CD4-positive, alpha-beta memory T cell (primary cell): Measurements from ENCODE around the gene KIZ. TPM values are rescaled to one million over a fixed set of nuclear protein-coding genes. Genes with fewer than 3 reads are reported as not detected.
A peak's percentile ranks its signal among the peaks of the same experiment; 100 is the strongest.

ENCODE experiments used
- CTCF ChIA-PET: fragments of 350-600 bp; sonication (Branson Sonifier 250); formaldehyde crosslinking; loops from one replicate; lab custom pipeline; 2021; ENCODE audit warnings: inconsistent platforms; ENCODE audit not compliant: partially characterized antibody; lab: Charles Lee
- POLR2A ChIA-PET: fragments of 350-600 bp; sonication (Branson Sonifier 250); formaldehyde crosslinking; loops from one replicate; lab custom pipeline; 2021; ENCODE audit not compliant: partially characterized antibody; lab: Charles Lee
- DNase-seq, 5 donors: peaks; one replicate each; pipeline versions ENCODE4 v3.0.0 to v3.0.0-alpha.2; 2020 to 2022; ENCODE audit warnings: mixed read lengths in 1 of 5
- H3K27ac ChIP-seq: one replicate; pipeline ENCODE4 v1.7.0; 2013; ENCODE audit warnings: low read depth, low read length
- H3K27me3 ChIP-seq: 2 replicates; pipeline ENCODE4 v1.7.0; 2013; ENCODE audit warnings: mild to moderate bottlenecking, low read length, moderate library complexity; ENCODE audit not compliant: insufficient read depth
- H3K36me3 ChIP-seq: 2 replicates; pipeline ENCODE4 v1.7.0; 2013; ENCODE audit warnings: mild to moderate bottlenecking, low read length, moderate library complexity; ENCODE audit not compliant: insufficient read depth
- H3K4me1 ChIP-seq: 2 replicates; pipeline ENCODE4 v1.7.0; 2013; ENCODE audit warnings: mild to moderate bottlenecking, low read length, moderate library complexity; ENCODE audit not compliant: insufficient read depth
- H3K4me3 ChIP-seq, 2 donors: one replicate each; pipeline ENCODE4 v1.7.0; 2013; ENCODE audit warnings: low read length in 2 of 2, mild to moderate bottlenecking in 1 of 2
- H3K9me3 ChIP-seq, 2 donors: one replicate each; pipeline ENCODE4 v1.7.0; 2013; ENCODE audit warnings: low read length in 2 of 2, control low read depth in 1 of 2; ENCODE audit not compliant: control insufficient read depth in 1 of 2
- H3K27ac Mint-ChIP-seq, 7 donors: one replicate each; pipeline ENCODE4 v1.8.0; 2020 to 2021; ENCODE audit warnings: mixed read lengths in 7 of 7, mild to moderate bottlenecking in 6 of 7, inconsistent platforms in 3 of 7, moderate library complexity in 3 of 7
- H3K27me3 Mint-ChIP-seq, 2 donors: one replicate each; pipeline ENCODE4 v1.8.0; 2020 to 2021; ENCODE audit warnings: mixed read lengths in 2 of 2
- H3K36me3 Mint-ChIP-seq, 2 donors: one replicate each; pipeline ENCODE4 v1.8.0; 2020 to 2021; ENCODE audit warnings: mixed read lengths in 2 of 2, inconsistent platforms in 1 of 2, mild to moderate bottlenecking in 1 of 2
- H3K4me1 Mint-ChIP-seq, 4 donors: one replicate each; pipeline ENCODE4 v1.8.0; 2020 to 2021; ENCODE audit warnings: mixed read lengths in 4 of 4, mild to moderate bottlenecking in 1 of 4
- H3K4me3 Mint-ChIP-seq, 8 donors: one replicate each; pipeline ENCODE4 v1.8.0; 2020 to 2021; ENCODE audit warnings: mixed read lengths in 8 of 8, mild to moderate bottlenecking in 7 of 8, moderate library complexity in 6 of 8, inconsistent platforms in 3 of 8
- H3K9me3 Mint-ChIP-seq, 8 donors: one replicate each; pipeline ENCODE4 v1.8.0; 2020 to 2021; ENCODE audit warnings: mixed read lengths in 8 of 8, mild to moderate bottlenecking in 5 of 8, inconsistent platforms in 3 of 8, moderate library complexity in 1 of 8
- intact Hi-C: fragments of 100-400 bp; cut with micrococcal nuclease; formaldehyde crosslinking; loops from one replicate; pipeline ENCODE4 v1.15.1; 2023
- polyA plus RNA-seq, 2 donors: library from polyadenylated mRNA; unstranded; fragments of 300-500 nt; fragmentation: Illumina TruSeq; gene quantifications; one replicate each; pipeline ENCODE4 v1.2.3, GENCODE V29; 2021
- total RNA-seq, 2 experiments: library from RNA; stranded (reverse); gene quantifications; one replicate each; pipeline ENCODE4 v1.2.3, GENCODE V29; 2021

Gene KIZ
- total and polyA plus RNA-seq, 4 experiments from 2014 or later, result 15.9 to 46.3 (median 25.4) TPM

DNA sequence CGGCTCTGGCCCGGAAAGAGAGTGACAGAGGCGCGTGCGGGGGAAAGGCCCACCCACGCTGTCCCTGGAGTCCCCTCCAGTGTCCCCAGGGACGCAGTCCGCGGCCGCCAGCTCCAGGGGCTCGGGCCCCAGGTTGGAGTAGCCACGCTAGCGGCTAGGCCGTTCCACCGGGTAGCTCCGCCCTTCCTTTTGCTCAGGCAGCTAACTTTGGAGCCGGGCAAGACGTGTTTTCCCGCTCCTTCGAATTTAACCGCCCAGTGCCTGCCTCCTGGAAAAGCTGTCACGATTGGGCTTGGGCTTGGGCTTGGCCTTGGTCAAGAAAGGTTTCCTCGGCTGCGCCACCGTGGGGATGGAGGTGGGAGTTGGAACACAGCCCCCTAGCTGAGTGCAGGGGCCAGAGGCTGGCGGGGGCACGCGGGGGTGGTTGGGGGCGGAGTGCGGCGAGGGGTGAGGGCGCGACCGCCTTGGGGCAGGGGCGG, 24.4 kb upstream of the KIZ start:
- peak in 3 of 5 donors; percentile 19 to 39 (median 26) for DNase-seq
- peak overlapping the region; percentile 12 for H3K27ac ChIP-seq
- peaks cover 52% of the 10 kb centered on the region for H3K4me1 ChIP-seq
- ChIA-PET CTCF (interaction anchor here (1.0 to 1.1 kb wide), 2 partner anchors 25 to 223 kb away, joined by 3 read pairs; partner anchors contain the start of gene KIZ), POLR2A (interaction anchor here (1.3 to 3.9 kb wide), 3 partner anchors 24 to 1084 kb away, joined by 3 to 29 read pairs (median 3); partner anchors contain the start of gene KIZ)
- peaks cover 0 to 10% (median 0%) of the 10 kb centered on the region in 8 donors for H3K9me3 Mint-ChIP-seq
- peak overlapping the region; percentile 26 to 86 (median 71) for H3K4me3 Mint-ChIP-seq
- H3K27me3 Mint-ChIP-seq, result peaks cover 53 to 61% of the 10 kb centered on the region in 2 donors
- no peak overlapping the region for H3K27ac Mint-ChIP-seq
- peaks cover 77% of the 10 kb centered on the region for H3K27me3 ChIP-seq
- intact Hi-C loops, result loop anchor here (5.0 to 10.0 kb wide), 2 partner anchors 293 to 411 kb away; partner anchors contain the start of genes NKX2-2 and NKX2-4
- H3K36me3 Mint-ChIP-seq, result peaks cover 0 to 11% of the 10 kb centered on the region in 2 donors
- peaks cover 18 to 64% (median 46%) of the 10 kb centered on the region in 4 donors for H3K4me1 Mint-ChIP-seq
- no peaks in the 10 kb centered on the region for H3K9me3 ChIP-seq
- H3K4me3 ChIP-seq, result peak overlapping the region in 1 of 2 donors; percentile 62
- no peaks in the 10 kb centered on the region for H3K36me3 ChIP-seq

DNA sequence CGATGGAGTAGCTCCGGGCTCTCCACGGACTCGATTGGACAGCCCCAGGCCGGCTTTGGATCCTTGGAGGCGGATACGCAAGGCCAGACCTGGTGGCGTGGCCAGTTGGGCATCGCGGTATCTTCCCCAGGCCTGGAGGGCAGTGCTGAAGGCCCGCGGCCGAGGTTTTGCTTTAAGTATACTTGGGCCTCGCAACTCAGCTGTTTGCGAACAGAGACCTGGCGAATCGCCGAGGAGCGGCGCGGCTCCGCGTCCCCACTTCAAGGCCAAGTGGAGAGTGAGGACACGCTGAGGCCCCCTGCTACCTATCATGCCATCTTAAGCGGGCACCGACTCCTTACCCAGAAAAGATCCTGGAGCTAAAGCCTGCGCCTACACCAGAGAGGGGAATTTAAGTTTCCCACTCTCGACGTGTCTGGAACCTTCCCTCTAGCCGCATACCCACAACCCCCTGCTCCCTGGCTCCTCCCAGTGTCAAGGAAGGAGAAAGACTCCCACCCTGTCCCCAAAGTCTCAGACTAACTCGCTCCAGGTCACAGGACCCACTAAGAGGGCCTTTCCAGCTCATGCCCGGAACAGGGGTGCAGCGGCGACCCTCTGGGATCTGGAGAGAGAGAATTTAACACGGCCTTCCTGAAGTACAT, 23.8 kb upstream of the KIZ start:
- peaks cover 52 to 58% of the 10 kb centered on the region in 2 donors for H3K27me3 Mint-ChIP-seq
- peaks cover 52% of the 10 kb centered on the region for H3K4me1 ChIP-seq
- H3K27ac Mint-ChIP-seq, result peak overlapping the region in 5 of 7 donors; percentile 31 to 84 (median 73)
- peak overlapping the region; percentile 45 to 54 for H3K4me3 ChIP-seq
- peaks cover 75% of the 10 kb centered on the region for H3K27me3 ChIP-seq
- H3K4me3 Mint-ChIP-seq, result peak overlapping the region; percentile 76 to 86 (median 83)
- peaks cover 0 to 10% (median 0%) of the 10 kb centered on the region in 8 donors for H3K9me3 Mint-ChIP-seq
- ChIA-PET POLR2A (interaction anchor here (0.7 to 3.9 kb wide), 5 partner anchors 12 to 1084 kb away, joined by 3 to 29 read pairs (median 3); partner anchors contain the start of gene KIZ), CTCF (interaction anchor here (1.0 to 1.1 kb wide), 2 partner anchors 24 to 222 kb away, joined by 3 read pairs; partner anchors contain the start of gene KIZ)
- H3K36me3 Mint-ChIP-seq, result peaks cover 0 to 11% of the 10 kb centered on the region in 2 donors
- intact Hi-C loops, result loop anchor here (1.0 to 10.0 kb wide), 3 partner anchors 23 to 410 kb away; partner anchors contain the start of genes NKX2-2 and NKX2-4
- H3K36me3 ChIP-seq, result no peaks in the 10 kb centered on the region
- H3K27ac ChIP-seq, result no peak overlapping the region
- peaks cover 18 to 66% (median 46%) of the 10 kb centered on the region in 4 donors for H3K4me1 Mint-ChIP-seq
- peak in 3 of 5 donors; percentile 19 to 39 (median 28) for DNase-seq
- no peaks in the 10 kb centered on the region for H3K9me3 ChIP-seq

DNA sequence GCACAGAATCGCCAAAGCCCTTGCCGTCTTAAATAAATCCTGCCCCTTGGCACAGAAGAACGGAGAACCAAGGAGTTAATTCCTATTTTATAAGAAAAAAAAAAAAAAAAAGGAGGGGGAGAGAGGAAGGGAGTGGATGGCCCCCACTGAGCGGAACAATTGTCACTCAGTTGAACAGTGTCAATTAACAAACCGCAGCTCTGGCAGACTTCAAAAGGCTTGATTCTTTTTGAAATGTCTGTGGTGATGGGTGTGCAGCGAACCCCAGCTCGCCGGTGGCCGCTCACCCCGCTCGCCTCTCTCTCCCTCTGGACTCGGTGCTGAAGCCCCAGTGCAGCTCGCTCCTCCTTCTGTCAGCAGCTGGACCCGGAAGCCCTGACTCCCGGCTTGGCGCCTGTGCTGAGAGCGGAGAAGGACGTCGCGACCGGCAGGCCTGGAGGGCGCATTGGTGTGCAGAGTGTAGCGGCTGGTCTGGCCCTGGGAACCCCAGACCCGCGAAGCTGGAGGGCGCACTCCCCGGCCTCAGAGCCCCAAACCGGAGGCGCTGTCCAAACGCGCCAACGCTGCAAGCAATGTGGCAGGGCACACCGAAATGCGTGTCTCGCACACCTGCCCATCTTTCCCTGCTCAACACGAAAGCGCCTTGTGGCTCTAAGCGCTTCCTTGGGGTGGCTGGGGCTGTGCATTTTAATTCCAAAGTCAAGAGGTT, 23.1 kb upstream of the KIZ start:
- intact Hi-C loops, result loop anchor here (1.0 to 10.0 kb wide), 3 partner anchors 23 to 410 kb away; partner anchors contain the start of genes NKX2-2 and NKX2-4
- Histone ChIP-seq H3K27me3 (peaks cover 68% of the 10 kb centered on the region), H3K27ac (no peak overlapping the region), H3K36me3 (no peaks in the 10 kb centered on the region), H3K9me3 (no peaks in the 10 kb centered on the region), H3K4me3 (peak overlapping the region; percentile 45 to 54), H3K4me1 (peaks cover 52% of the 10 kb centered on the region)
- H3K4me1 Mint-ChIP-seq, result peaks cover 18 to 66% (median 46%) of the 10 kb centered on the region in 4 donors
- POLR2A ChIA-PET, result interaction anchor here (0.7 to 3.9 kb wide), 6 partner anchors 13 to 1085 kb away, joined by 3 to 29 read pairs (median 3); partner anchors contain the start of gene KIZ
- peak overlapping the region in 5 of 7 donors; percentile 15 to 84 (median 73) for H3K27ac Mint-ChIP-seq
- CTCF ChIA-PET, result no interaction called here
- H3K27me3 Mint-ChIP-seq, result peaks cover 54 to 61% of the 10 kb centered on the region in 2 donors
- peaks cover 0 to 10% (median 0%) of the 10 kb centered on the region in 8 donors for H3K9me3 Mint-ChIP-seq
- DNase-seq, result peak; percentile 53 to 76 (median 59)
- peak overlapping the region; percentile 76 to 86 (median 83) for H3K4me3 Mint-ChIP-seq
- H3K36me3 Mint-ChIP-seq, result peaks cover 0 to 11% of the 10 kb centered on the region in 2 donors

DNA sequence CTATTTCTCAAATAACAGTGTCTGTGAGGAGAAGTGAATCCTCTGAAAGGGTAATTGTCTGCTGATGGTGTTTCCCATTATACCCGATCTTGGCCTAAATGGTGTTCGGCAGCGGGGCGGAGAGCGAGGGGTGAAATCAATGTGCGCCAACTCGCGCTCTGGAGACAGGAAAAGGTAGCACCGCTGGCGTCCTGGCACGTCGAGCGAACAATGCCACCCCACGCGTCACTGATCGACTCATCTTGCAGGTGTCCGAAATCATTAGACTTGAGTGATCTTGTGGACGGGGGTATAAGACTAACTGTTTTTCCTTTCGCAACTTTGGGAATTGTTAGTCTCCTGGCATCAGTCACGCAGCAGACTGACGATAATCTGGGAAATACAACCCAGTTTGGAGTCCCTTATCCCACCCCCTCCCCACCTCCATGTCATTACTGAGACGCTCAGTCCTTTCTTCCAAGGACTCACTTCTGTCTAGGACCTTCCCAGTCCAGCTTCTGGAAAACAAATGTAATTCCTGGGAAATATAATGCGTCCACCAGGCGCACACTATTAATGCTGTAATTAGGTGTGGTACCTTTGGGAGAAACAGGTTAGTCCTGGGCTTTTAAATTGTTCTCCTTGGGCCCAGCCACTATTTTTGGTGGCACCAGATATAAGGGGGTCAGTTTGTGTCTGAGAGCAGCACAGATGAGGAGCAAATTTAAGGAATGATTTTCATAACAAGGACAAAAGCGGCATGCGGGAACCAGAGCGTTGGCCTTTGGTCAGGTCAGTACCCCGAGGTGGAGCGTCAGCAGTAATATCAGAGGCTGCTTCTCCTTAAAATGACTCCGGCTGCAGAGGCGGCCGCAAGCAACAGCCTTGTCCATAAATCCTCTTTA, 22.1 kb upstream of the KIZ start:
- CTCF ChIA-PET, result no interaction called here
- H3K36me3 Mint-ChIP-seq, result peaks cover 0 to 11% of the 10 kb centered on the region in 2 donors
- Histone ChIP-seq H3K4me3 (peak overlapping the region in 1 of 2 donors; percentile 12), H3K36me3 (no peaks in the 10 kb centered on the region), H3K27ac (no peak overlapping the region), H3K4me1 (peaks cover 52% of the 10 kb centered on the region), H3K9me3 (no peaks in the 10 kb centered on the region), H3K27me3 (peaks cover 58% of the 10 kb centered on the region)
- POLR2A ChIA-PET, result interaction anchor here (0.8 kb wide), 1 partner anchor 412 kb away, joined by 3 read pairs; no protein-coding TSS in a partner anchor
- H3K27me3 Mint-ChIP-seq, result peaks cover 52 to 61% of the 10 kb centered on the region in 2 donors
- H3K27ac Mint-ChIP-seq, result peak overlapping the region in 3 of 7 donors; percentile 41 to 73 (median 66)
- peak overlapping the region in 7 of 8 donors; percentile 76 to 86 (median 84) for H3K4me3 Mint-ChIP-seq
- intact Hi-C loops, result loop anchor here (5.0 to 10.0 kb wide), 2 partner anchors 291 to 408 kb away; partner anchors contain the start of genes NKX2-2 and NKX2-4
- DNase-seq, result peak in 1 of 5 donors; percentile 11
- H3K4me1 Mint-ChIP-seq, result peaks cover 18 to 63% (median 42%) of the 10 kb centered on the region in 4 donors
- H3K9me3 Mint-ChIP-seq, result peaks cover 0 to 10% (median 0%) of the 10 kb centered on the region in 8 donors

DNA sequence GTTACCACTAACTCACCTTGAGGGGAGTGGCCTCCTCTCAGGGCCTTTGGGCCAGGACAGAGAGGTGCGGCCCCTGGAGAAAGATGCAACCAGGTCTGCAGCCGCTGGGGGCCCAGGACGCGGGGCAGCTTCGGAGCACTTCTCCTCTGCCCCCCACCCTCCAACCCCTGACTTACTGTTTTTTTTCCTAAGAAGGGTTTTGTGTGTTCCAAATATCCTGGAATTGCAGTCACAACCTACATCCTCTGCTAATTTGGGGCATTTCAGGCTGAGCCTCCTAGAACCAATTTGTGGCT, 21.5 kb upstream of the KIZ start:
- no peak overlapping the region for H3K27ac ChIP-seq
- peak overlapping the region in 2 of 8 donors; percentile 41 to 86 for H3K4me3 Mint-ChIP-seq
- peaks cover 51% of the 10 kb centered on the region for H3K4me1 ChIP-seq
- H3K27me3 Mint-ChIP-seq, result peaks cover 47 to 58% of the 10 kb centered on the region in 2 donors
- DNase-seq, result no peak
- H3K9me3 ChIP-seq, result no peaks in the 10 kb centered on the region
- ChIA-PET POLR2A (no interaction called here), CTCF (no interaction called here)
- H3K36me3 Mint-ChIP-seq, result peaks cover 0 to 11% of the 10 kb centered on the region in 2 donors
- H3K27me3 ChIP-seq, result peaks cover 52% of the 10 kb centered on the region
- H3K36me3 ChIP-seq, result no peaks in the 10 kb centered on the region
- no peak overlapping the region for H3K4me3 ChIP-seq
- H3K4me1 Mint-ChIP-seq, result peaks cover 18 to 57% (median 38%) of the 10 kb centered on the region in 4 donors
- peak overlapping the region in 1 of 7 donors; percentile 73 for H3K27ac Mint-ChIP-seq
- intact Hi-C loops, result loop anchor here (5.0 to 10.0 kb wide), 2 partner anchors 290 to 408 kb away; partner anchors contain the start of genes NKX2-2 and NKX2-4
- peaks cover 0 to 10% (median 0%) of the 10 kb centered on the region in 8 donors for H3K9me3 Mint-ChIP-seq

DNA sequence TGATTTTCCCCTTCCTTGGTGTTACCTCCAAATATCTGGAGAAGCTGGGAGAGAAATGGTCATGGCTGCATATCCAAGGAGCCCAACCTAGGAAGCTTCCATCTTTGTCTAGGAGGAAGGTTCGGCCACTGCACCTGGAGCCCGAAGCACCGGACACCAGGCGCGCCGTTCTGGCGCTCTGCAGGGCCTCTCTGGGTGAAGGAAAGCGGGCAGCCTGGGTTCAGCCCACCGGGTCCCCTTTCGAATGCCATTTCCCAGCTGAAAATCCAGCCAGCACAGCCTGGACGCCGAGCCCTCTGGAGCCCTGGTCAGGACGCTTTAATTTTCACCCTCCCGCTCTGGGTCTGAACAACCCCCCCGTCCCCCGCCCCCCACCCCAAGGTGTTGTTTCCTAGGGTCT, 21.0 kb upstream of the KIZ start:
- intact Hi-C loops, result loop anchor here (5.0 to 10.0 kb wide), 2 partner anchors 290 to 407 kb away; partner anchors contain the start of genes NKX2-2 and NKX2-4
- Mint-ChIP-seq H3K36me3 (peaks cover 0 to 10% of the 10 kb centered on the region in 2 donors), H3K4me3 (peak overlapping the region in 2 of 8 donors; percentile 41 to 67), H3K4me1 (peaks cover 16 to 52% (median 34%) of the 10 kb centered on the region in 4 donors), H3K27me3 (peaks cover 45 to 55% of the 10 kb centered on the region in 2 donors), H3K27ac (peak overlapping the region in 1 of 7 donors; percentile 73), H3K9me3 (peaks cover 0 to 10% (median 0%) of the 10 kb centered on the region in 8 donors)
- Histone ChIP-seq H3K27me3 (peaks cover 47% of the 10 kb centered on the region), H3K9me3 (no peaks in the 10 kb centered on the region), H3K27ac (no peak overlapping the region), H3K4me3 (no peak overlapping the region), H3K36me3 (no peaks in the 10 kb centered on the region), H3K4me1 (peaks cover 46% of the 10 kb centered on the region)
- CTCF ChIA-PET, result no interaction called here
- no peak for DNase-seq
- POLR2A ChIA-PET, result no interaction called here
